Measurements from ENCODE around the gene PPIF. TPM values are rescaled to one million over a fixed set of nuclear protein-coding genes. Genes with fewer than 3 reads are reported as not detected.

The PPIF gene
- total RNA-seq, result 37.7 and 39.1 TPM in 2 replicates

GRCh38 chr10:79347226-79347893 lies at the start of gene PPIF:
Gene PPIF (plus strand): TSS chr10:79347469. CDS start chr10:79347549, 80 bp downstream.
- peaks cover 36% of the 10 kb centered on the region for H3K36me3 ChIP-seq (ENCODE audit: insufficient read depth, low read length)
- peak within 1 kb of the TSS; percentile 89 for H3K4me2 ChIP-seq (ENCODE audit: insufficient read depth, low read length)
- no peaks in the 10 kb centered on the region for H3K27me3 ChIP-seq (ENCODE audit: insufficient read depth, low read length)
- peaks cover 37% of the 10 kb centered on the region for H4K20me1 ChIP-seq (ENCODE audit: insufficient read depth, low read length)
- peaks cover 23% of the 10 kb centered on the region for H3K4me1 ChIP-seq (ENCODE audit: insufficient read depth, low read length)
- peak within 1 kb of the TSS; percentile 87 for H3K27ac ChIP-seq (ENCODE audit: low read depth, low read length)
- peaks cover 53% of the 10 kb centered on the region for H3K79me2 ChIP-seq (ENCODE audit: insufficient read depth, low read length)
- no peaks in the 10 kb centered on the region for H3K9me3 ChIP-seq (ENCODE audit: low read depth, low read length)
- peak; percentile 80 for TF ChIP-seq CTCF (IDR thresholded peaks at IDR 0.05; ENCODE audit: extremely low read depth, low read depth, low read length)
- peak; percentile 99 for DNase-seq (ENCODE audit: insufficient read length, low spot score, missing footprints)
- peak within 1 kb of the TSS; percentile 80 for H2AFZ ChIP-seq (ENCODE audit: low read length)
- peak within 1 kb of the TSS; percentile 95 for H3K4me3 ChIP-seq (ENCODE audit: insufficient read depth, low read length)

GRCh38 chr10:79298403-79299244 lies 48.6 kb upstream of the PPIF start:
- no peaks in the 10 kb centered on the region for H3K27me3 ChIP-seq (ENCODE audit: insufficient read depth, low read length)
- peaks cover 37% of the 10 kb centered on the region for H4K20me1 ChIP-seq (ENCODE audit: insufficient read depth, low read length)
- H3K9me3 ChIP-seq (ENCODE audit: low read depth, low read length), result no peaks in the 10 kb centered on the region
- peaks cover 11% of the 10 kb centered on the region for H3K79me2 ChIP-seq (ENCODE audit: insufficient read depth, low read length)
- peak overlapping the region; percentile 56 for H3K4me2 ChIP-seq (ENCODE audit: insufficient read depth, low read length)
- H3K36me3 ChIP-seq (ENCODE audit: insufficient read depth, low read length), result peaks cover 77% of the 10 kb centered on the region
- H3K4me3 ChIP-seq (ENCODE audit: insufficient read depth, low read length), result peak overlapping the region; percentile 38
- DNase-seq (ENCODE audit: insufficient read length, low spot score, missing footprints), result peak; percentile 100
- H3K27ac ChIP-seq (ENCODE audit: low read depth, low read length), result peak overlapping the region; percentile 98
- H3K4me1 ChIP-seq (ENCODE audit: insufficient read depth, low read length), result peaks cover 31% of the 10 kb centered on the region
- TF ChIP-seq CTCF (IDR thresholded peaks at IDR 0.05; ENCODE audit: extremely low read depth, low read depth, low read length), result no peak
- no peak overlapping the region for H2AFZ ChIP-seq (ENCODE audit: low read length)

- H3K36me3 ChIP-seq (ENCODE audit: insufficient read depth, low read length), result peaks cover 77% of the 10 kb centered on the region
These were observed 47.6 kb upstream of the PPIF start for GRCh38 chr10:79299397-79300241.

More at GRCh38 chr10:79299397-79300241, 47.6 kb upstream of the PPIF start:
- peak overlapping the region; percentile 38 for H3K4me3 ChIP-seq (ENCODE audit: insufficient read depth, low read length)
- TF ChIP-seq CTCF (IDR thresholded peaks at IDR 0.05; ENCODE audit: extremely low read depth, low read depth, low read length), result no peak
- no peaks in the 10 kb centered on the region for H3K9me3 ChIP-seq (ENCODE audit: low read depth, low read length)
- no peak overlapping the region for H2AFZ ChIP-seq (ENCODE audit: low read length)
- H3K27me3 ChIP-seq (ENCODE audit: insufficient read depth, low read length), result no peaks in the 10 kb centered on the region
- peak overlapping the region; percentile 98 for H3K27ac ChIP-seq (ENCODE audit: low read depth, low read length)
- peaks cover 25% of the 10 kb centered on the region for H3K4me1 ChIP-seq (ENCODE audit: insufficient read depth, low read length)
- peak; percentile 99 for DNase-seq (ENCODE audit: insufficient read length, low spot score, missing footprints)
- peak overlapping the region; percentile 56 for H3K4me2 ChIP-seq (ENCODE audit: insufficient read depth, low read length)
- H3K79me2 ChIP-seq (ENCODE audit: insufficient read depth, low read length), result peaks cover 11% of the 10 kb centered on the region
- H4K20me1 ChIP-seq (ENCODE audit: insufficient read depth, low read length), result peaks cover 33% of the 10 kb centered on the region

Data from osteoblast (primary cell).